Measurements from ENCODE around the gene NTSR1. TPM values are rescaled to one million over a fixed set of nuclear protein-coding genes. Genes with fewer than 3 reads are reported as not detected.
A peak's percentile ranks its signal among the peaks of the same experiment; 100 is the strongest.

Gene NTSR1
- total RNA-seq, 1 experiment from 2014 or later: 7.8 TPM

GRCh38 chr20:62759981-62760431 is 51.4 kb downstream of the NTSR1 start:
- TF ChIP-seq CTCF (conservative IDR thresholded peaks at IDR 0.05; ENCODE audit: low read depth, low read length): no peak
- TF ChIP-seq EZH2 (IDR thresholded peaks at IDR 0.05; ENCODE audit: low read length, unreplicated experiment): no peak
- TF ChIP-seq EZH2phosphoT487 (IDR thresholded peaks at IDR 0.05; ENCODE audit: borderline replicate concordance, low read length): no peak
- ChIA-PET POLR2A (ENCODE audit: unreplicated experiment) (no interaction called here), CTCF (no interaction called here)
- no peaks in the 10 kb centered on the region for H3F3A ChIP-seq (ENCODE audit: low read length, unreplicated experiment)
- no peaks in the 10 kb centered on the region for H3K9me2 ChIP-seq (replicated peaks; ENCODE audit: low read length)
- H3K4me1 ChIP-seq (ENCODE audit: insufficient read depth, low read length): no peaks in the 10 kb centered on the region
- H3K79me2 ChIP-seq (ENCODE audit: low read length): no peaks in the 10 kb centered on the region
- no peak overlapping the region for H3K9ac ChIP-seq (ENCODE audit: low read length)
- no peaks in the 10 kb centered on the region for H3K27me3 ChIP-seq (ENCODE audit: low read length)
- no peak overlapping the region for H3K27ac ChIP-seq (ENCODE audit: low read length)
- H3K4me3 ChIP-seq (ENCODE audit: low read length): no peak overlapping the region
- H3K9me3 ChIP-seq (ENCODE audit: low read length): no peaks in the 10 kb centered on the region
- ATAC-seq (no peak), DNase-seq (no peak)
- no peak overlapping the region for H2AFZ ChIP-seq (ENCODE audit: low read length)
- no TSS peak for BruUV-seq (replicated peaks)
- no peaks in the 10 kb centered on the region for H3K36me3 ChIP-seq (ENCODE audit: low read depth, low read length)
- intact Hi-C loops (cut with micrococcal nuclease): no loop called here
- no peaks in the 10 kb centered on the region for H4K20me1 ChIP-seq (ENCODE audit: low read length)
- no peak overlapping the region for H3K4me2 ChIP-seq (ENCODE audit: low read length)

- CTCF ChIA-PET: no interaction called here
Measured at GRCh38 chr20:62760471-62760855, 51.8 kb downstream of the NTSR1 start.

More at GRCh38 chr20:62760471-62760855, 51.8 kb downstream of the NTSR1 start:
- Histone ChIP-seq H3K27me3 (ENCODE audit: low read length) (no peaks in the 10 kb centered on the region), H3K79me2 (ENCODE audit: low read length) (no peaks in the 10 kb centered on the region), H3K4me3 (ENCODE audit: low read length) (no peak overlapping the region), H3F3A (ENCODE audit: low read length, unreplicated experiment) (no peaks in the 10 kb centered on the region), H4K20me1 (ENCODE audit: low read length) (no peaks in the 10 kb centered on the region), H3K9me2 (replicated peaks; ENCODE audit: low read length) (no peaks in the 10 kb centered on the region), H2AFZ (ENCODE audit: low read length) (no peak overlapping the region), H3K36me3 (ENCODE audit: low read depth, low read length) (no peaks in the 10 kb centered on the region), H3K4me1 (ENCODE audit: insufficient read depth, low read length) (no peaks in the 10 kb centered on the region), H3K27ac (ENCODE audit: low read length) (no peak overlapping the region), H3K9ac (ENCODE audit: low read length) (no peak overlapping the region), H3K4me2 (ENCODE audit: low read length) (no peak overlapping the region), H3K9me3 (ENCODE audit: low read length) (no peaks in the 10 kb centered on the region)
- BruUV-seq (replicated peaks): TSS peak; percentile 30
- DNase-seq (no peak), ATAC-seq (no peak)
- intact Hi-C loops (cut with micrococcal nuclease): no loop called here
- POLR2A ChIA-PET (ENCODE audit: unreplicated experiment): no interaction called here
- no peak for TF ChIP-seq EZH2phosphoT487 (IDR thresholded peaks at IDR 0.05; ENCODE audit: borderline replicate concordance, low read length)
- TF ChIP-seq EZH2 (IDR thresholded peaks at IDR 0.05; ENCODE audit: low read length, unreplicated experiment): no peak
- TF ChIP-seq CTCF (conservative IDR thresholded peaks at IDR 0.05; ENCODE audit: low read depth, low read length): no peak
